ENCODE measurements around the gene DGKZ.

Gene DGKZ

DNA sequence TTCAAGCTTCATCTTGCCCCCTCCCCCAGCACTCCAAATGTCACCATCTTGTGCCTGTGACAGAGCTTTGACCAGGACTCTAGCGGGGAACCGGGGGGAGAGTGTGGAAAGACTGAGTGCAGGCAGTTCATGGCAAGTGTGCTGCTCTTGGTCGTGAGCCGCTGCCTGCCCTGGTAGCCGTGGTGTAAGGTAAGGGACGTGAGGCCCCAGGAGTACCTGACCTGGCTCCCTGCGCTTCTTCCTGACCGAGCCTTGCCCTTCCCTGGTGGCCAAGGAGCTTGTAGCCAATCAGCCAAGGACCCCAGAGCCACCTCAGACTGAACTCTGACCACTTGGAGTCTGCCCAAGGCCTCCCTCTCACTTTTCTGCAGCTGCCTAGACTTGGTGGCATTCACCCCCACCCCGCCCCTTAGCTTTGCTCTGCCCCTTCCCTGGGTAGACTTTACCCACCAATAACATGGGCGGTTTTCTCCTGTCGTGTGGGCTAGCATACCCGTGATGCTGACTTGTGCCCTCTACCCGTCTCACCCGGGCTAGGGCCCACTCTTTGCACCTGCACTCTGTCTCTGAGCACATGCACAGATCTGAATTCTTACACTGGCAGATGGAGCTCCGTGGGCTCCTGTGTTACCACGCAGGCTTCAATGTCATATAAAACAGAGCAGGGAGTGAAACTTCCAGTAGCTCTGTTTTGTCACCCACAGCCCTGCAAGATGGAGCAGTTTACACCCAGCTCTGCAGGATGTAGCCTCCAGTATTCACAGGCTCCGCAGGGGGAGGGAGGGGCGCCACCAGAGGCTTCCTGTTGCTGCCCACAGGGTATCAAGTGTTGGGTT, 1.5 kb downstream of the DGKZ start:
- DNase-seq: peak; percentile 21

DNA sequence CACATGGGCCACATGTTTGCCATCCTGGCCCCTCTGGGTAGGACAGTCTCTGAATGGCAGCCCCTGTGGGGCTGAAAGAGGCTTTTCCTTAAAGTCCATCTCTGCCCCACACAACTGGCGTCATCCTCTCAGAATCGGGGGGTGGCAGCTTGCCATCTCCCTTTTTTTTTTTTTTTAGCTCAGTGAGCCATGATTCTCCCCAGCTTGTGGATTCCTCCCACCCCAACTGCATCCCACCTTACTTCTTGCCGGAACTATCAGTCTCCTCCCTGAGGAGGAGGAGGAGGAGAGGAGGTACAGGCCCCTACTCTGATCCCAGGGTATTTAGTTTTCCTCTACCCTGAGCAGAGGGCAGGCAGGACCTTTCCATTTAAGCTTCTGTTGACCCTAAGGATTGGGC, 3.4 kb downstream of the DGKZ start:
- DNase-seq: no peak

DNA sequence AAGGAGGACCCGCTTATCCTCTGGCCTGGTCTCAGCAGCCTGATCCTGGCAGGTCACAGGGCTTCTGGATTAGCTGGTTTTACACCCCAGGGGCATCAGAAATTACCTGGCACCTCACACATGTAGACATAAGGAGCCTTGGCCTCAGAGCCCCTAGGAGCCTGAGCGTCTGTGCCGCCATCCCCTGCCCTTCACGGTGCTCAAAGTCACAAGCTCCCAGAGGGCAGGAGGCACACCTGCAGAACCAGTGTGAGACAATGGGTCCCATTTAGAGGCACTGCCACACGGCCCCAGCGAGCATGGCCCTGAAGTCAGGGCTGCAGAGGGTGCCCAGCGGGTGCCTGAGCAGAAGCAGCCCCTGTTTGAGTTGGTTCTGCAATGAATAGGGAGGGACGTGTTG, 3.9 kb downstream of the DGKZ start:
- no peak for DNase-seq

DNA sequence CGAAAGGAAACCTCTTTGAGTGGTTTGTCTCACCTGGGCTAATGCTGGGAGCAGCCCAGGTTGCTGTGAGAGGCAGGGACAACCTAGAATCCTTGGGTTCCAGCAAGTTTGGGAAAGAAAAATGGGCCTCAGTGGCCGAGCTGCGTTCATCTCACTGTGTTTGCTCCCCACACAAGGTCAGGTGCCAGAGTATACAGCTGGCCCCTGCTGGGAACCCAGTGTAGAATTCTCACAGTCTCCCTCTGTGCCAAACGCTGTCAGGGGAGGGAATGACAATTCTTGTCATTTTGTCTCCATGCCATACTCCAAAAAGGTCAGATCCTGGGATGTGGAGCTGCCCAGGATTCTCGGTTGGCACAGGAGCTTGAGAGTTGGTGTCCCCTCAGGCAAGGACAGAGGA, 4.3 kb downstream of the DGKZ start:
- no peak for DNase-seq

DNA sequence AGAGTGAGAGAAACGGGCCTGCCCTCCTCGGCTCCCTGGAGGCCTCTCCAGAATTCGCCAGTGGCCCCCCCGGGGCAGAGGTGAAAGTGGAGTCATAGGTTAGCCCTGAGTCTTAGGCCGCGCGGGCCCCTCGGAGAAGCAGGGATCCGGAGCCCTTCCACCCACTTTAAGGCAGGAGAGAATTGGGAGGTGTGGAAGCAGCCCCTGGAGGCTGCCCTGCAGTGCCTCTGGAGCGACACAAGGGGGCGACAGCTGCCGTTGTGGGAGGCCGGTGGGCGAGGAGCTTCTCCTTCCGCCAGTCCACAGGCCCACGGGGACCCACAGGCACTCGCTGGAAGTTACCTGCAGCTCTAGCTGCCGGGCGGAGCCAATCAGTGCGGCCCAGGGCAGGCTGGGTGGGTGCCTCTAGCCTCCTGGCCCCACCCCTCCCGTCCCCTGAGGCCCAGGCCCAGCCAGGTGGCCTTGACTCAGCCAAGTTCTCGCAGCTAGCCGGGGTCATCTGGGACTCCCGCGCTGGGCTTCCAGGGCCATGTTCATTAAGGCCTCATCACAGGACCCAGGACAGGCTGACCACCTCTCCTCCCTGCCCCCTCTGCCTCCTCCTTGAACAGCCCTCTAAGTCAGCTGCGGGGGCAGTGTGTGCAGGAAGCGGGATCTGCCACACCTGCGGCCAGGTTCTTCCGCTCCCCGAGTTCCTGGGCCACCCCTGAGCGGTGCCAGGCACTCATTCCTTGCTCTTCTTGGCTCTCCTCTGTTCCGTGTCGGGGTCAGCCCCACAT, 5.0 kb downstream of the DGKZ start:
- peak; percentile 75 for DNase-seq

DNA sequence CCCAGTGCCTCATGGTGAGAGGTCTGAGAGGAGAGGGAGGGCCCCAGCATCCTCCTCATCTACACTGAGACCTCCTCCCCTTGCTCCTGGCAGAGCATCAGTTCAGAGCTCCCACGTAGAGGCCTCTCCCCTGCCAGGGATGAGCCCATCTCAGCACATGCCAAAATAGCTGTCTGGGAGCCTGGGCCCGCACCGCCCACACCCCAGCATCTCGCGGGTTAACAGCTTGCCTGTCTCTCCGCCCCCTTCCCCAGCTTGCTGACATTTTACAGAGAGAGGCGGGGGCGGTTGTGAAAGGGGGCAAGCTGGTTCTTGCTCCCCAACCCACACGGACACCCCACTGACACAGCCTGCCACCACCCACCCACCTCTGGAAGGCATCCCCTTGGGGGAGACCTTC, 6.4 kb downstream of the DGKZ start:
- DNase-seq: no peak

DNA sequence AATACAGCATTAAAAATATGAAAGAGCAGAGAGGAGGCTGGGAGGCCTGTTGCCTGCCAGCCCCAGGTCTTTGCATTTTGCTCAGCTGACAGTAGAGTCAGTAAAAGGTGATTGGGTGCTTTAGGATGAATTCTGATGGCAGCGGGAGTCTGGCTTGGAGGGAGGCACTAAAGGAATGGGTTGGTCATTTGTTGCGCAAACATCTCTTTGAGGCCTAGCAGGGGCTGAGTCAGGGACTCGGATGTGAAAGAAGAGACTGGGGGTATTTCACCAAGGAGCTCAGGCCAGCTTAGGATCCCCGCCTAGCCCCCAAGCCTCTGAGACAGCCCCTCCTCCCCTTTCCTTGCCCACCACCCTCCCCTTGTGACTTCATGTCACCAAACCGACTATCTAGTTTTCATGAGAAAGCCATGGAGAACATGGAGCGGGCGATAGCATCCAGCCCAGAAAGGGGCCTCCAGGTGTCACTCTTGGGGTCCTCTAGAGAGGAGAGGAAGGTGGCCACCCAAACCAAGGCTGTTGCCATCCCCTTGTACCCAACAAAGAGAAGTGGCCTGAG, 9.7 kb downstream of the DGKZ start:
- DNase-seq: no peak

DNA sequence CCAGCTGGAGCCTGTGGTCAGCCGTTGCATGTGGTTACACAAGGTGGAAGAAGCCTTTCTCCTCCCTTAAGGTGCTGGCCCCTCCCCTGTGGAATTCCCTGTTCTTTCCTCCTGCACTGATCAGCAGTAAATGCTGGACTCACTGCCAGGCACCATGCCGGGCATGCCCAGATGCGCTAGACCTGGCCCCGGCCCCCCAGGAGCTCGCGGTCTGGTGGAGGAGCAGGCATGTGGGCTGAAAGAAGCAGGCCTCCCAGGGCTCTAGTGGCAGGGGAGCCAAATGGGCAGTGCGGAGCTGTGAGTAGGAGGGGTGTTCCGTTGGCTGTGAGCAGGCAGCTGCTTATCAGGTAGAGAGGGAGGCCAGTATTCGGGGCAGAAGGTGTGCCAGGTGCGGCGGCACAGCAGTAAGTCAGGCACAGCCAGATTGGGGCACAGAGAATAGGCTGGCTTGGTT, 10.2 kb downstream of the DGKZ start:
- no peak for DNase-seq

DNA sequence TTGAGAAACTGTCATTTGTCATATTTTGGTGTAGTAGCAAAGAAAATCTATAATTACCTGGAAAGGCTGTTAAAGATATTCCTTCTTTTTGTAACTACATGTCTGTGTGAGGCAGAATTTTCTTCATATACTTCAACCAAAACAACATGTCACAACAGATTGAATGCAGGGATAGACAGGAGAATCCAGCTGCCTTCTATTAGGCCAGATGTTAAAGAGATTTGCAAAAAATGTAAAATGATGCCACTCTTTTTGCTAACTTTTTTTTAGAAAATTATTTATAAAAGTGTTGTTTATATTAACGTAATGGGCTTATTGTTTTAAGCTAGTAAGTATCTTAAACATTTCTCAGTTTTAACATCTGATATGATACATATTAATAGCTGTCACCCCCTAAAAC, 12.7 kb downstream of the DGKZ start:
- no peak for DNase-seq

DNA sequence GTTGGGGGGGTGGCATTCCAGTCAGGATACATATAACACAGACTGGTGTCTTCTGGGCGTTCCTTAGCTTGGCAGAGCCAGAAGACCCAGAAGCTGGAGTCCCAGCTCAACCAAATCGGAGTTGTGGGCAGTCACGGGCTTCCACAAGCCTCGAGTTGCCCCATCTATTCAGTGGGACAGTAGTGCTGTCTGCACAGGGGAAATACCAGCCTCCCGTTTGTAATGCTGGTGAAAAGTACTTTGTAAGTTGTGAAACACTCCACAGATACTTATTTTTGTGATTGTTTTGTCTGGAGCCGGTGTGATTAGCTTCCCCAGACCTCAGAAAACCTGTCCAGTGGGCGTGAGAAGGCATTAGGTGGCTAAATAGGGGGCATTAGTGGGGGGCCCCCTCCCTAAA, 13.6 kb downstream of the DGKZ start:
- no peak for DNase-seq

DNA sequence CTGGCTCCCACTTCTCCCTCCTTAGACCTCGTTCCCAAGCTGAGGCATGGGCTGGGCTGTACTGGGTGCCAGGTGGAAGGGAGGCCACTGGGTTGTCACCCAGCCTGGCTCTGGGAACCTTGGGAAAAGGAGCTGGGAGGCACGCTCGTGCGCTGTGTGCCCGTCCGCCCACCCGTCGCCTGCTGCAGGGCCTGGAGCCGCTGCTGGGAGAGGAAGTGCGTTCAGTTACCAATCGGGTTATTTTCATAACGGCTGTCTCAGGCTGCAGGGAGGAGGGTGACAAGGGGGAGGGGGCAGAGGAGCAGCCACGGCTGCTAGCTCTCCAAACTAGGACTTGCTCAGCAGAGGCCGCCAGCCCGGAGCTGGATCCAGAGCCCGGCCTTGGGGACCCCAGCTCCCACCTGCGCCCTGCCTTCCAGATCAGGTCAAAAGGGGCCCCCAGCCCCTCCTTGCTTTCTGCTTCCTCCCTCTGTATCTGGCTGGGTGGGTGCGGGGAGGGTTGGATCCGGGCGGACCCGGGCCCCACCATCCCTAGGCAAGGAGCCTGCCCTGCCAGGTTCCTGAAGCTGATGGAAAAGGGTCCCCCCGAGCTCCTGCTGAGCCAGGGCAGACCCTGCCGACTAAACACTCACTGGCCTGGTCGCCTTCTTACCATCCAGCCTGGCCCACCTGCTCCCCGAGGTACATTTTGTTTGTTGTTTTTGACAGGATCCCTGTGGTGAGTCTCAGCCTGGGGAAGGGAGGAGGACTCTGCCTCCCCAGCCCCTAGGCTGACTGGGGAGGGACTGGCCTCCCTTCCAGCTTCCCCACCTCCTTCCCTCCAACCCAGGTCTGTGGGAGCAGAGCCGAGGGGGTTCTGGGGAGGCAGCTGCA, 14.3 kb downstream of the DGKZ start:
- peak; percentile 33 for DNase-seq

DNA sequence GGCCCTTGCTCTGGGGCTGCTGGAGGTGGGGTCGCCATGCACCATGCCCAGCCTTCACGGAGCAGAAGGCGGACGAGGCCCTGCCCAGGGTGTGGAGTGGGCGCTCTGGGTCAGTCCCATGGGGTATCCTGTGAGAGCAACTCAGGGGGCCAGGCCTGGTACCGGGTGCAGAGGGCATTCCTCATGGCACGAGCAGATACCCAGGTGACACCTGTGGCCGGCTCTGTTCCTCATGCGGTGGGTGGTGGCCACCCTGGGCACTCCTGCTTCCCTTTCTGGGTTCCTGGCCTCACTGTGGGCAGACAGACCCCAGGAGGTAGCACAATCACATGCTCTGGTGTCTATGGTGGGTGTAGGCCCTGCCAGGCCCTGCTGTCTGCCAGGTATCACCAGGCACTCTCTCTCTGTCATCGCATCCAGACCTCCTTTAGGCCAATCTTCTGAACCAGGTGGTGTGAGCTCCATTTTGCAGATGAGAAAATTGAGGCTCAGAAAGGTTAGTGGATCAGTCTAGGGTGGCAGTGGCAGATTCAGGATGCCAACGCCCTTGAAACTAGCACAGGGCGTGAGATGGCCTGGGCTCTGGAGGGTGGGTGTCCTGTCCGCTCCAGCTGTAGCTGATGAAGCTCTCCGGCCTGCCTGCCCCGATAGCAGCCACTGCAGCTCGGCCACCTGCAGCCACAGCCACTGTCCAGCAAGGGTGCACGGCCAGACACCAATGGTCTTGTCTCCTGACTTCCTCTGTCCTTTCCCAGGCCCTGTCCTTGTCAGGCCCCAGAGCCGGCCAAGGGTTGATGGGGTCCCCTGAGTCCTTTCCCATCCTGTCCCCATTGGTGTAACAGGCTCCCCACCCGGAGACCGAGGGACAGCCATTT, 15.1 kb downstream of the DGKZ start:
- DNase-seq: no peak

DNA sequence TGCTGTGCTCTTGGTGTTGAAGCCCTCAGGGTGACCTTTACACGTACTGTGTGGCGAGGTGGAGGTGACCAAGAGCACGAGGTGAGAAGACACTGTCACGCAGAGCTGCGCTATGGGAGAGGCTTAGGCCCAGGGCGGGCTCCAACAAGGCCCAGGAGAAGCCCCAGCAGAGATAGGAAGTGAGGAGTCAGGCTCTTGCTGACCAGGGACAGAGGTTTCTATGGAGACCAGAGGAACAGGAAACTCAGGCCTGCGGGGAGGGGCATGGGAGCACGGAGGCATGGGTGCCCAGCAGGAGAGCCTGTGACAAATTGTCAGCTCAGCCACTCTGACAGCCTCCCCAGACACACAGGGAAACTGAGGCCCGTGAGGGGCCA, 15.8 kb downstream of the DGKZ start:
- no peak for DNase-seq

DNA sequence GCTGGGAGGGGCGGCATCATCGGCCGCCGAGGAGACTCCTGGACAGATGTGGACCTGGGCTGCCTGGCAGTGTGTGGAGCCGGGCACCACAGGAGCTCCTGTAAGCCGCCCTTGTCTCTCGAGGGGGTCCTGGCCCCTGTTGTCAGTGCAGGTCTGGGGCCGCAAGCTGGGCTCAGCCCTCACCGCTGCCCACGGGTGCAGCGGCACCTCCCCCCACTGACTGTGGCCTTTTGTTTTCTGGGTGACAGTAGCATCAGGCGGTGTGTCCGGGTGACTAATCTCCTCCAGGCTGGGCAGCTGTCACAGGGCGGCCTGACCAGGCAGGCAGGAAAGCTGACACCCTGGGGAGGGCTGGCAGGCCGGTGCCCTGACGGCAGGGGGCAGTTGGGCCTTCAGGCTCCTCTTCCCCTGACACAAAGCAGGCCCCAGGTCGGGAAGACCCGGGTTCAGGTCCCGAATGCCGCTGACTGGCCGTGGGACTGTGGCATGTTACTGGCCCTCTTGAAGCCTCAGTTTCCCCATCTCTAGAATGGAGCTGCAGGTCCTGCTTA, 16.3 kb downstream of the DGKZ start:
- no peak for DNase-seq

DNA sequence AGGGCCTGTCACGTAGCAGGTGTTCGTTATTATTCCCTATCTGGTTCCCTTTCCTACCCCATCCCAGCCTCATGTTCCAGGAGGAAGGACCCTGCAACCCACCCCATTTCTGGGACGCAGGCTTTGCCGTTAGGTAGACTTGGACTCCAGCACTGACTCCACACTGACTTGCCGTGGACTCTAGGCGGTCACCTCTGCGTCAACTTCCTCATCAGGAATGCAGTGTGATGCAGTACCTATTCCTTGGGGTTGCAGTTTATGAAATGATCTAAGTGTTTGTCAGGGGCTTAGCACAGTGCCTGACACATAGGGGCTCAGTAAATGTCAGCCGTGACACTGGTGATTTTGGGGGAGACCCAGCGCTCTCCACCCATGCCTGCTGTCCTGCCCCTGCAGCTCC, 16.8 kb downstream of the DGKZ start:
- DNase-seq: no peak

DNA sequence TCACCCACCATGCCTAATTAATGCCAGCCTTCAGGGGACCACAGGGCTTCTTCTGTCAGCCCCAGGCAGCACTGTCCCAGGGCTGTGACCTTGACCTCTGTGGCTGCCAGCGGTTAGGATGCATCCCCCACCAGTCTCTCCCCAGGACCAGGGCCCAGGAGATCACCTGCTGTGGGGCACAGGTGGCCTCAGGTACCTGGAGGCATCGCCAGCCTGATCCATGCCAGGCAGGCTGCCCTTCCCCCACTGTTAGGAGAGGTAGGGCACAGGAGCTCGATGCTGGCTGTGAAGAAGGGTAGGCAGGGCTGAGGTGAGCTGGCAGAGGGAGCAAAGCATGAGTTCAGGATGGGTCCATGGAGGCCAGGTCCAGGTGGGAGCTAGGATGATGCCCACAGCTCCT, 17.5 kb downstream of the DGKZ start:
- no peak for DNase-seq

DNA sequence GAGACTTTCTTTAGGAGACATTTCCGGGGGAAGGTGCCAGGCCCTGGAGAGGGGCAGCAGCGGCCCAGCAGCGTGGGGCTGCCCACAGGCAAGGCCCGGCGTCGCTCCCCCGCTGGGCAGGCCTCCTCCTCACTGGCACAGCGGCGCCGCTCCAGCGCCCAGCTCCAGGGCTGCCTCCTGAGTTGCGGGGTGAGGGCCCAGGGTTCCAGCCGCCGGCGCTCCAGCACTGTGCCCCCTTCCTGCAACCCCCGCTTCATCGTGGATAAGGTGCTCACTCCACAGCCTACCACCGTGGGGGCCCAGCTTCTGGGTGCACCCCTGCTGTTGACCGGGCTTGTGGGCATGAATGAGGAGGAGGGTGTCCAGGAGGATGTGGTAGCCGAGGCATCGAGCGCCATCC, 19.0 kb downstream of the DGKZ start:
- DNase-seq: no peak

DNA sequence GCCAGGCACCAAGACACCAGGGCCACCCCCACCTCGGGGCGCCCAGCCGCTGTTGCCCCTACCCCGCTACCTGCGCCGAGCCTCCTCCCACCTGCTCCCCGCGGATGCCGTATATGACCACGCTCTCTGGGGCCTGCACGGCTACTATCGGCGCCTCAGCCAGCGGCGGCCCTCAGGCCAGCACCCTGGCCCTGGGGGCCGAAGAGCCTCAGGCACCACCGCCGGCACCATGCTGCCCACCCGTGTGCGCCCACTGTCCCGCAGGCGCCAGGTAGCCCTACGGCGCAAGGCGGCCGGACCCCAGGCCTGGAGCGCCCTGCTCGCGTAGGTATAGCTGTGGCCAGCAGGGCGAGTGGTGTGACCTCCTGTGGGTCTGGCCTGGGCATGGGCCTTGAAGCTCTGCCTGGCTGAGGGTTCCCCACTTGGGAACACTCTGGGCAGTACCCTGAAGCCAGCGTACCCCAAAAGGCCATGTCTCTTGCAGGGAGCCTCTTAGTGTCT, 19.4 kb downstream of the DGKZ start:
- no peak for DNase-seq

DNA sequence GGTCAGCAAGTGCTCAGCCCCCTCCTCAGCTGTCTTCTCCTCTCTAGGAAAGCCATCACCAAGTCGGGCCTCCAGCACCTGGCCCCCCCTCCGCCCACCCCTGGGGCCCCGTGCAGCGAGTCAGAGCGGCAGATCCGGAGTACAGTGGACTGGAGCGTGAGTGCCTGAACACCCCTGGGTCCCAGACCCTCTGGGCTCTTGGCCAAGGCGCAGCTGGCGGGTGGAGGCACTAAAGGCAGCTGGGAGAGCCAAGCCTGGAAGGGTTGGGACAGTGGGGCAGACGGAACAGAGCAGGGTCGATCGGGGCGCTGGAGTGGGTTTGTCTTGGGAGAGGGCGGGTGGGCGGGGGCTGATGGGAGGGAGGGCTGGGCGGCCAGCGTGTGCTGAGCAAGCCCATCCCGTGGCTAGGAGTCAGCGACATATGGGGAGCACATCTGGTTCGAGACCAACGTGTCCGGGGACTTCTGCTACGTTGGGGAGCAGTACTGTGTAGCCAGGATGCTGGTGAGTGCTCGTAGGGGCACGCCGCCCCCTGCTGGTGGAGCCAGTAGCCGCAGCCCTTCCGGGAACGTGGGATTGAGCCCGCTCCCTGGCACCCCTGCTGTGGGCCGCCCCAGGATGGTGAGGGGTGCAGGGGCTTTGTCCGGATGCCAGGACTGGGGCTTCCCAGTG, 20.1 kb downstream of the DGKZ start:
- peak; percentile 73 for DNase-seq

DNA sequence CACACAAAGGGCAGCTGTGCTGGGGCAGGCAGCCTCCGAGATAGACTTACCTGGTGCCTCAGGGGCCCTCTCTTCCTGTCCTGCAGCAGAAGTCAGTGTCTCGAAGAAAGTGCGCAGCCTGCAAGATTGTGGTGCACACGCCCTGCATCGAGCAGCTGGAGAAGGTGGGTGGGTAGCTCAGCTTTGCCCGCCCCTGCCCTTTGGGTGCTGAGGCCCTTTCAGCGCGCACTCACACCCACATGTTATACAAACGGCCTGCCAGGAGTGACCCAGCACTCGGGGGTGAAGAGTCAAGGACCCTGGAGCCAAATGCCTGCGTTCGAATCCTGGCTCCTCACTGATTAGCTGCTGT, 20.6 kb downstream of the DGKZ start:
- DNase-seq: no peak
